ENCODE measurements around the gene FHAD1. TPM values are rescaled to one million over a fixed set of nuclear protein-coding genes. Genes with fewer than 3 reads are reported as not detected.

FHAD1 gene
- total and polyA plus RNA-seq, 2 donors (not counting 1 experiment from before 2014, with no cell fraction given): not detected

GRCh38 chr1:15275921-15276683 is 29.1 kb downstream of the FHAD1 start:
- Histone ChIP-seq H2AFZ (ENCODE audit: insufficient read depth, low read depth, low read length, poor library complexity, severe bottlenecking) (no peak overlapping the region), H3K9me3 (ENCODE audit: control extremely low read depth in 1 of 3, control insufficient read depth in 2 of 3, insufficient read depth in 1 of 3, low read length in 2 of 3) (no peaks in the 10 kb centered on the region), H3K36me3 (replicated peaks in 1 of 2; ENCODE audit: control extremely low read depth in 1 of 2, control insufficient read depth in 1 of 2, extremely low read depth in 1 of 2, insufficient read depth in 2 of 2, low read length in 1 of 2) (no peaks in the 10 kb centered on the region), H3K79me2 (ENCODE audit: control insufficient read depth, insufficient read depth, low read length) (no peaks in the 10 kb centered on the region), H3K27me3 (replicated peaks in 1 of 4; ENCODE audit: control extremely low read depth in 1 of 4, control insufficient read depth in 3 of 4, insufficient read depth in 4 of 4, low read length in 3 of 4) (peaks cover 0 to 23% (median 3%) of the 10 kb centered on the region in 4 experiments), H3K4me3 (ENCODE audit: control extremely low read depth in 1 of 5, extremely low read depth in 1 of 5, insufficient read depth in 1 of 5, low read depth in 2 of 5, low read length in 4 of 5) (no peak overlapping the region), H3K27ac (ENCODE audit: low read length in 2 of 2) (no peak overlapping the region), H3K4me2 (replicated peaks; ENCODE audit: low read depth, low read length, poor library complexity, severe bottlenecking) (no peak overlapping the region), H4K20me1 (ENCODE audit: control insufficient read depth, insufficient read depth, low read length, poor library complexity, severe bottlenecking) (no peaks in the 10 kb centered on the region), H3K4me1 (ENCODE audit: control insufficient read depth in 2 of 2, insufficient read depth in 2 of 2, low read length in 2 of 2) (no peaks in the 10 kb centered on the region), H3K9ac (ENCODE audit: low read length) (no peak overlapping the region)
- no peak for ATAC-seq (ENCODE audit: low read depth)
- DNase-seq: no peak
- no peaks in the 10 kb centered on the region for H3K4me1 Mint-ChIP-seq
- WGBS (ENCODE audit: insufficient coverage): 72% methylated on average over 6 of the region's 10 CpGs
- no peak overlapping the region for H3K4me3 Mint-ChIP-seq
- CTCF ChIA-PET: no interaction called here
- POLR2A ChIA-PET: no interaction called here
- peaks cover 38% of the 10 kb centered on the region for H3K27me3 Mint-ChIP-seq
- TF ChIP-seq EZH2 (IDR thresholded peaks at IDR 0.05; ENCODE audit: borderline replicate concordance, insufficient read depth, low read depth, low read length, poor library complexity, severe bottlenecking) (no peak), CTCF (IDR thresholded peaks at IDR 0.05) (no peak)
- H3K27ac Mint-ChIP-seq: no peak overlapping the region
- intact Hi-C loops (cut with micrococcal nuclease): no loop called here
- H3K9me3 Mint-ChIP-seq (ENCODE audit: insufficient read depth): no peaks in the 10 kb centered on the region

DNA sequence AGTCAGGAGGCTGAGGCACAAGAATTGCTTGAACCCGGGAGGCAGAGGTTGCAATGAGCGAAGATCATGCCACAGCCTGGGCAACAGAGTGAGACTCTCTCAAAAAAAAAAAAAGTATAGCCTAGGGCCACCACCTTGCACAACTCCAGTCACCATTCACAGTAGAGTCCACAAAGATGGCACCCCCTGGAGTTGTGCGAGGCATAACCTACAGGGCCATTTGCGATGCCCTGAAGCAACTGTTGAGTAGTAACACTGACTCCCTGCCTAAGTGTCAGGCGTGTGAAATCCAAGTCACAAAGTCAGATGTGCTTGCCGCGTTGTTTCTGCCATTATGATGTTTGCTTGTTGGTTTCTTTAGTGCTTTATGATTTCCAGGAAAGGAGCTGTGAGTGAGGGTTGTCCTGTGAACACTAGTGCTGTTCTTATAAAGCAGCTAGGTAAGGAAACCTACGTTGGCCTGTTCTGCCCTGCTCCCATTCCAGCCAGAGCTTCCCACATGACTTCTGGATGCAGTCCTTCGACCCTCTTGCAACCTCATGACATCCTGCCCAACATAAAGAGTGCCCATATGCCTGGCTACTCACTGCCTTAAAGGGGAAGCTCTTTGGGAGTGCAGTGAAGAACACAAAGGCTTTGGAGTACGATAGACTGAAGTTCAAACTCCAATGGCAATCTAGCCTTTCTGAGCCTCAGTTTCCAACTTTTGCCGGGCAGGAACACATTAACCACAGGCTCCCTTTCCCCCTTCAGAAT is 29.8 kb downstream of the FHAD1 start:
- Mint-ChIP-seq H3K9me3 (ENCODE audit: insufficient read depth) (no peaks in the 10 kb centered on the region), H3K4me1 (no peaks in the 10 kb centered on the region), H3K4me3 (no peak overlapping the region), H3K27ac (no peak overlapping the region), H3K27me3 (peaks cover 41% of the 10 kb centered on the region)
- no peaks in the 10 kb centered on the region for H3K4me1 ChIP-seq (ENCODE audit: control insufficient read depth in 2 of 2, insufficient read depth in 2 of 2, low read length in 2 of 2)
- no peaks in the 10 kb centered on the region for H4K20me1 ChIP-seq (ENCODE audit: control insufficient read depth, insufficient read depth, low read length, poor library complexity, severe bottlenecking)
- H3K9me3 ChIP-seq (ENCODE audit: control extremely low read depth in 1 of 3, control insufficient read depth in 2 of 3, insufficient read depth in 1 of 3, low read length in 2 of 3): no peaks in the 10 kb centered on the region
- H3K27me3 ChIP-seq (replicated peaks in 1 of 4; ENCODE audit: control extremely low read depth in 1 of 4, control insufficient read depth in 3 of 4, insufficient read depth in 4 of 4, low read length in 3 of 4): peaks cover 0 to 23% (median 3%) of the 10 kb centered on the region in 4 experiments
- H3K4me2 ChIP-seq (replicated peaks; ENCODE audit: low read depth, low read length, poor library complexity, severe bottlenecking): no peak overlapping the region
- intact Hi-C loops (cut with micrococcal nuclease): no loop called here
- no peak overlapping the region for H3K9ac ChIP-seq (ENCODE audit: low read length)
- TF ChIP-seq EZH2 (IDR thresholded peaks at IDR 0.05; ENCODE audit: borderline replicate concordance, insufficient read depth, low read depth, low read length, poor library complexity, severe bottlenecking): no peak
- no peak for TF ChIP-seq CTCF (IDR thresholded peaks at IDR 0.05)
- no peak overlapping the region for H3K27ac ChIP-seq (ENCODE audit: low read length in 2 of 2)
- DNase-seq (no peak), ATAC-seq (ENCODE audit: low read depth) (no peak)
- CTCF ChIA-PET: no interaction called here
- no peaks in the 10 kb centered on the region for H3K36me3 ChIP-seq (replicated peaks in 1 of 2; ENCODE audit: control extremely low read depth in 1 of 2, control insufficient read depth in 1 of 2, extremely low read depth in 1 of 2, insufficient read depth in 2 of 2, low read length in 1 of 2)
- WGBS (ENCODE audit: insufficient coverage): 90% methylated on average over 8 of the region's 11 CpGs
- no peak overlapping the region for H3K4me3 ChIP-seq (ENCODE audit: control extremely low read depth in 1 of 5, extremely low read depth in 1 of 5, insufficient read depth in 1 of 5, low read depth in 2 of 5, low read length in 4 of 5)
- no peak overlapping the region for H2AFZ ChIP-seq (ENCODE audit: insufficient read depth, low read depth, low read length, poor library complexity, severe bottlenecking)
- H3K79me2 ChIP-seq (ENCODE audit: control insufficient read depth, insufficient read depth, low read length): no peaks in the 10 kb centered on the region
- POLR2A ChIA-PET: no interaction called here
